Common myeloid progenitor, CD34-positive (primary cell): ENCODE data around the gene OPCML.
A peak's percentile ranks its signal among the peaks of the same experiment; 100 is the strongest.

ENCODE experiments used
- CTCF ChIA-PET: fragments of 350-600 bp; sonication (Branson Sonifier 250); formaldehyde crosslinking; loops from one replicate; lab custom pipeline; 2021; ENCODE audit warnings: antibody characterized with exemption; lab: Charles Lee
- POLR2A ChIA-PET: fragments of 350-600 bp; sonication (Branson Sonifier 250); formaldehyde crosslinking; loops from one replicate; lab custom pipeline; 2021; ENCODE audit warnings: antibody characterized with exemption; lab: Charles Lee
- DNase-seq, 3 donors: peaks; one replicate each; pipeline versions ENCODE4 v3.0.0 to v3.0.0-alpha.2; 2013
- H3K27ac ChIP-seq, 2 experiments: 1 replicate in 1 of 2; 2 replicates in 1 of 2; pipeline ENCODE4 v1.7.0; 2013; ENCODE audit warnings: inconsistent platforms in 2 of 2, low read length in 2 of 2, mild to moderate bottlenecking in 2 of 2, low read depth in 1 of 2, moderate library complexity in 1 of 2; ENCODE audit not compliant: severe bottlenecking in 2 of 2, insufficient read depth in 1 of 2, poor library complexity in 1 of 2
- H3K27me3 ChIP-seq, 5 experiments: replicated peaks in 2 of 5; 1 replicate in 3 of 5; 2 replicates in 2 of 5; pipeline versions ENCODE4 v1.6.1 to v1.7.0; 2013; ENCODE audit warnings: low read length in 4 of 5, mild to moderate bottlenecking in 2 of 5, moderate library complexity in 2 of 5, inconsistent platforms in 1 of 5; ENCODE audit not compliant: insufficient read depth in 5 of 5, control insufficient read depth in 4 of 5
- H3K36me3 ChIP-seq, 4 experiments: 1 replicate in 2 of 4; 2 replicates in 2 of 4; pipeline versions ENCODE4 v1.6.1 to v1.7.0; 2013; ENCODE audit warnings: low read length in 3 of 4, control low read depth in 1 of 4, mild to moderate bottlenecking in 1 of 4; ENCODE audit not compliant: control insufficient read depth in 4 of 4, insufficient read depth in 4 of 4
- H3K4me1 ChIP-seq, 4 experiments: 1 replicate in 3 of 4; 2 replicates in 1 of 4; pipeline versions ENCODE4 v1.6.1 to v1.7.1; 2013; ENCODE audit warnings: low read length in 3 of 4, mild to moderate bottlenecking in 3 of 4, control low read depth in 1 of 4, inconsistent platforms in 1 of 4, moderate library complexity in 1 of 4; ENCODE audit not compliant: control insufficient read depth in 4 of 4, insufficient read depth in 4 of 4; ENCODE audit errors: control extremely low read depth in 1 of 4
- H3K4me3 ChIP-seq, 7 experiments: 1 replicate in 4 of 7; 2 replicates in 3 of 7; pipeline versions ENCODE4 v1.5.1 to v1.7.0; 2013; ENCODE audit warnings: mild to moderate bottlenecking in 7 of 7, low read length in 6 of 7, moderate library complexity in 6 of 7, inconsistent platforms in 2 of 7, low read depth in 2 of 7, control low read depth in 1 of 7; ENCODE audit not compliant: insufficient read depth in 4 of 7, control insufficient read depth in 1 of 7; ENCODE audit errors: extremely low read depth in 1 of 7
- H3K9me3 ChIP-seq, 5 experiments: 1 replicate in 4 of 5; 2 replicates in 1 of 5; pipeline versions ENCODE4 v1.6.1 to v1.7.1; 2013; ENCODE audit warnings: low read length in 4 of 5, mild to moderate bottlenecking in 2 of 5, inconsistent platforms in 1 of 5, low read depth in 1 of 5, moderate library complexity in 1 of 5; ENCODE audit not compliant: control insufficient read depth in 4 of 5, insufficient read depth in 2 of 5; ENCODE audit errors: control extremely low read depth in 1 of 5
- whole genome bisulfite sequencing: methylation state at CpG from one replicate; pipeline ENCODE4 v1.1.5; 2013; ENCODE audit not compliant: insufficient coverage; 5-methylcytosine and 5-hydroxymethylcytosine counted together

Gene OPCML

DNA sequence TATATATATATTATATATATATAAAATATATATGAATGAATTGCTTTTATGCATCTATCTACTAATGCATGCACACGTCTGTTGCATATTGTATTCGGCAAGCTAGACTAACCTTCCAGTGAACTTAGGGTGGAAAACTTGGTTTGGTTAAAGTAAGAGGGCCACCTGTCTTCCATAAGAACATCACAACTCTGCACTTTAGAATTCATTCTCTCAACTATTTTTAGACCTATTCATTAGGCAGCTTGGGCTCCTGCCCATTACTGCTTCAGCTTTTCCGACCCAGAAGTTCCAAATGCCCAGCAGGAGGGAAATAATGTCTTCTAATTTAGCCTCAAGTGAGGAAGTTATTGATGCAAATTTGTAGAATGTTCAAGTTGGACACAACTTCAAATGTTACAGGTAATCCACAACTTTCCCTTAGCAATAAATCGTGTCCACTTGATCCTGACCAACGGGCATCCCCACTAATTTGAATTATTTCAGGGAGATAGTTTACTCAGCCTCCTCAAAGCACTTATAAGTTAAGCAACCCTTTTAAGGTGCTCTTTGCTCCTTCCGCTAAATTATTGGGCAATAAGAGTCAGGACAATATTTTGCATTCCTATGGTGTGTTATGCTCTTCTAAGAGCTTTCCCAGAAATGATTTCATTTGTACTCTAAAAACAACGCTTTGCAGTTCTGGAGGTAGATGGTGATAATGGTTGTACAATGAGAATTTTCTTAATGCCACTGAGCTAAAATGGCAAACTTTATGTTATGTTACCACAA is 132.3 kb downstream of the OPCML start:
- Histone ChIP-seq H3K9me3 (no peaks in the 10 kb centered on the region), H3K4me1 (no peaks in the 10 kb centered on the region), H3K27ac (no peak overlapping the region), H3K36me3 (no peaks in the 10 kb centered on the region), H3K27me3 (peaks cover 0 to 2% (median 0%) of the 10 kb centered on the region in 5 experiments), H3K4me3 (no peak overlapping the region)
- no peak for DNase-seq
- POLR2A ChIA-PET = no interaction called here
- WGBS = 100% methylated on average over 2 of the region's 7 CpGs
- CTCF ChIA-PET = no interaction called here

DNA sequence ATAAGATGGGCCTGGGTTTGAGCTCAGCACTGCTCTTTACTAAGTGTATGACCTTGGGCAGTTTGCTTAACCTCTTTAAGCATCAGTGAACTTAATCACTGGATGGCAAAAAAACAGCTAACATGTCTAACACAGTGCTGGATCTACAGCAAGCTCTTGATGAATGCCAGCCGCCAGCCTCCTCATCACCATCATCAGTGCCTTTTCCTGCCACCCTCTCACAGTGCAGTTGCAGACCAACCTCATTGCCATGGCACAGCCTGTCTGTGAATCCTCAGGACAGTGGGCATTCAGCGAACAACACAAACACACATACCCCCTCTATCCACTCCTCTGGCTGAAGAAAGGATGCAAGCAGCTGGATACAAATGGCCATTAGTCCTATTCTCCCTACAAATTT is 133.0 kb downstream of the OPCML start:
- H3K9me3 ChIP-seq = no peaks in the 10 kb centered on the region
- H3K4me1 ChIP-seq = no peaks in the 10 kb centered on the region
- ChIA-PET CTCF (no interaction called here), POLR2A (no interaction called here)
- H3K27ac ChIP-seq = no peak overlapping the region
- WGBS = 100% methylated on average over 1 of the region's 2 CpGs
- H3K4me3 ChIP-seq = no peak overlapping the region
- H3K36me3 ChIP-seq = no peaks in the 10 kb centered on the region
- H3K27me3 ChIP-seq = no peaks in the 10 kb centered on the region
- DNase-seq = no peak

DNA sequence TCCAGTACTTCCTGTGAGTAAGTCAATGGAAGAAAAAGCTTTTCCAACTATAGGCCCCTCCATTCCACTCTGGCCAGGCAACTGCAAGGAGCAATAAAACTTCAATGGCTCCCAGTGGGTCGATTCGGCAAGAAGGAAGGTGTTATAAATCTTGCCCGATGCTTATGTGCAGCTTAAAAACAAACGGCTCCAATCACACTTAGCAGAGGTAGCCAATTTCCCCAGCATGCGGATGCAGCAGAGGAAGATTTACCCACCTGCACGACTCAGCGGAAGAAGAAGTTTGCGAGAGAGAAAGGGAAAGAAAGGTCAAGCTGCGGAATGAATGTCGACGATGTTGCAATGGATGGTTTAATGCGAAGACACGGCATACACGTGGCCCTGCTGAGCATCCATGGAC is 141.5 kb downstream of the OPCML start:
- POLR2A ChIA-PET = no interaction called here
- DNase-seq = no peak
- H3K36me3 ChIP-seq = no peaks in the 10 kb centered on the region
- CTCF ChIA-PET = interaction anchor here (1.0 kb wide), 1 partner anchor 9 kb away, joined by 4 read pairs; no protein-coding TSS in a partner anchor
- peaks cover 0 to 4% (median 0%) of the 10 kb centered on the region in 5 experiments for H3K27me3 ChIP-seq
- no peaks in the 10 kb centered on the region for H3K4me1 ChIP-seq
- no peak overlapping the region for H3K4me3 ChIP-seq
- no peaks in the 10 kb centered on the region for H3K9me3 ChIP-seq
- H3K27ac ChIP-seq = no peak overlapping the region
- WGBS = 86% methylated on average over 11 of the region's 14 CpGs

DNA sequence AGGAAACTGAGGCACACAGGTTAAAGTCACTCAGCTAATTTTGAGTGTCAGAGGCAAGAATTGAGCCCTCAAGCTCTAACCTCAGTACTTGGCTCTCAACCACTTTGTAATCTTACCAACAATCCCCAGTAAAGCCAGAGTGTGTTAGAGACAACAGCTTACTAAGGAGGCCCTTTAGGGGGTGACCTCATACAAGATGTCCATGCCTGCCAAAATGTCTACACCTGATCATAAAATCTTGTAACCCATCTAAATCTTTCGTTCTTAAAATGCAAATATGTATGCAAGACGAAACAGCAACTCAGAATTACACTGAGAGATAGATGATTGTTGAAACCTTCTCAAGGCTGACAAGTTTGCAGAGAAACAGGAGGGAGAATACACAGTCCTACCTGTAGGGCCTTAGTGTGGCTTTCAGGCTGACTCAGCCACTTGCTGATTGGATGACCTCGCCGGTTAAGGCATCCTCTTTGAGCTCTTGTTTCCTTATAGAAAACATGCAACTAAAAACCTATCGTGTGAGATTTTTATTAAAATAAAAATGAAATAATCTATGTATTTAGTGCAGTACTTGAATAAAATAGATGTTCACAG is 143.2 kb downstream of the OPCML start:
- POLR2A ChIA-PET = no interaction called here
- CTCF ChIA-PET = no interaction called here

DNA sequence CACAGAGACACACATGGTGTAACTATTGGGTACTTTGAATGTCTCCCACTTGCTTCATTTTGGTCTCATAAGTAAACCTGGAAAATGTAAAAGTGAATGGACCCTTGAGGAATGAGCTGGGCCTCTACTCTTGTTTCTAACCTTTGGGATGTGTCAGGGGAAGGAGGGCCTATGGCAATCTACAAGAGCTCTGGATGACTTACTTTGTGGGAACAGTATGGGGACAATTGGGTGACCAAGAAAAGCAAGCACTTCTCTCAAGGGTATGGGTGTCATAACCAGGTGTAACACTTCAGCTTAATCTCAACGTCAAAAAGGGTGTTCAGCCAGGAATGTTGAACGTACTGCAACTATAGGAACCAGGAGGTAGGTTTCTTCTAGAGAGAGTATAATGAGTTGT is 144.0 kb downstream of the OPCML start:
- ChIA-PET CTCF (no interaction called here), POLR2A (no interaction called here)
- Histone ChIP-seq H3K36me3 (no peaks in the 10 kb centered on the region), H3K4me3 (no peak overlapping the region), H3K27ac (no peak overlapping the region), H3K4me1 (no peaks in the 10 kb centered on the region), H3K9me3 (no peaks in the 10 kb centered on the region), H3K27me3 (peaks cover 0 to 6% (median 0%) of the 10 kb centered on the region in 5 experiments)
- DNase-seq = no peak
- WGBS = 93% methylated on average over 2 of the region's 2 CpGs

More for the DNA sequence above, 143.2 kb downstream of the OPCML start:
- Histone ChIP-seq H3K27ac (no peak overlapping the region), H3K27me3 (peaks cover 0 to 6% (median 0%) of the 10 kb centered on the region in 5 experiments), H3K9me3 (no peaks in the 10 kb centered on the region), H3K4me1 (no peaks in the 10 kb centered on the region), H3K36me3 (no peaks in the 10 kb centered on the region), H3K4me3 (no peak overlapping the region)
- no peak for DNase-seq
- 90% methylated on average over 2 of the region's 5 CpGs for WGBS

DNA sequence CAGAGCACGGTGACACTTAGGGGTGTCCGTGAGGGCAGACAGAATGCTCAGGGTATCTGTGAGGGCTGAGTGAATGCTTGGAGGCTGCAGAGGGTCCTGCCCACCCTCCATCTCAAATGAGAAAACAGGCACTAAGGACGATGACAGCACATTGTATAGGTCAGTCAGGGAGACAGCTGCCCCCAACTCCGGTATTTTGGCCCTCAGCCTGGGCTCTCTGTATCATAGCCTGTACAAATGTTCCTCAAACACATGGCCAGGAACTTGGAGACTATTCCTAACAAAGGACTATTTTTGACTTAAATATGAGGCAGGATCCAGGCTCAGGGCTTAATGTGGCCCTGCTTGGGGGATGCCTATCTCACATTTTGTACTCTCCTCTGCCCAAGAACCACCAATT is 145.4 kb downstream of the OPCML start:
- no peak for DNase-seq
- Histone ChIP-seq H3K4me3 (no peak overlapping the region), H3K9me3 (no peaks in the 10 kb centered on the region), H3K27ac (no peak overlapping the region), H3K27me3 (peaks cover 0 to 6% (median 0%) of the 10 kb centered on the region in 5 experiments), H3K36me3 (no peaks in the 10 kb centered on the region), H3K4me1 (no peaks in the 10 kb centered on the region)
- ChIA-PET POLR2A (no interaction called here), CTCF (no interaction called here)
- 68% methylated on average over 3 of the region's 4 CpGs for WGBS

DNA sequence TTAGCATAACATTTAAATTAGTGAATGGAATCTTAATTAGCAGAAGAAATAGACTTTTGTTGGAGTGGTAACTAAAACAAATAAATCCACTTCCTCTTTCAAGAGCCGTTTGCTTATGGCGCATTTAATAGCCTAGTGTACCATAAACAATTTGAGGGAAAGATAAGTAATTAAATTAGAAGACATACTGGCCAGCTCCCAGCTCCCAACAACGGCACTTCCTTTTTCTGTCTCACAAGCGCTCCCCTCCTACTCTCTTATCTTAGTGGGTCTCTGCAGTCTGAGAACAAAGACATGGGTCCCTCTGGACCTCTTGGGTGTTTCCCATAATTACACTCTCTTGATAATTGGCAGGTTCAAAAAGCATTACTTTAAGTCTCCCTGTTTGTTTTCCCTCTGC is 146.0 kb downstream of the OPCML start:
- H3K4me1 ChIP-seq = no peaks in the 10 kb centered on the region
- peaks cover 0 to 6% (median 0%) of the 10 kb centered on the region in 5 experiments for H3K27me3 ChIP-seq
- WGBS = no CpG with 5 or more reads among the region's 4 CpGs
- H3K9me3 ChIP-seq = no peaks in the 10 kb centered on the region
- ChIA-PET POLR2A (no interaction called here), CTCF (no interaction called here)
- no peaks in the 10 kb centered on the region for H3K36me3 ChIP-seq
- H3K4me3 ChIP-seq = no peak overlapping the region
- no peak overlapping the region for H3K27ac ChIP-seq
- peak in 2 of 3 donors; percentile 1 to 9 for DNase-seq
